MCF 10A (cell line): Measurements from ENCODE around the gene MICAL3. TPM values are rescaled to one million over a fixed set of nuclear protein-coding genes. Genes with fewer than 3 reads are reported as not detected.

Source experiments
- BruUV-seq: library from RNA; stranded (reverse); fragments of 400-500 nt; replicated peaks from 2 replicates; lab custom pipeline; 2021; lab: Mats Ljungman, UMichigan
- CTCF ChIA-PET: fragments of 300-600 bp; sonication (Branson Sonifier 250); formaldehyde crosslinking; extraction: SDS; loops from one replicate; lab custom pipeline; 2021; ENCODE audit warnings: antibody characterized with exemption, inconsistent platforms; lab: Yijun Ruan, JAX
- POLR2A ChIA-PET: fragments of 300-600, 350-650 bp; sonication (Branson Sonifier 250); formaldehyde crosslinking; extraction: SDS; loops from one replicate; lab custom pipeline; 2020; ENCODE audit warnings: antibody characterized with exemption, inconsistent platforms; lab: Yijun Ruan, JAX
- DNase-seq: peaks from one replicate; pipeline ENCODE4 v3.0.0-alpha.2; 2018; ENCODE audit not compliant: unreplicated experiment
- H3K27ac Mint-ChIP-seq: one replicate; pipeline ENCODE4 v1.8.0; 2022; ENCODE audit warnings: mild to moderate bottlenecking, low read depth, mixed read lengths; ENCODE audit not compliant: unreplicated experiment
- H3K27me3 Mint-ChIP-seq: one replicate; pipeline ENCODE4 v1.8.0; 2022; ENCODE audit warnings: mixed read lengths; ENCODE audit not compliant: insufficient read depth, unreplicated experiment
- H3K36me3 Mint-ChIP-seq: one replicate; pipeline ENCODE4 v1.8.0; 2022; ENCODE audit warnings: mild to moderate bottlenecking, moderate library complexity, mixed read lengths; ENCODE audit not compliant: insufficient read depth, unreplicated experiment
- H3K4me1 Mint-ChIP-seq: one replicate; pipeline ENCODE4 v1.8.0; 2022; ENCODE audit warnings: mixed read lengths; ENCODE audit not compliant: insufficient read depth, unreplicated experiment
- H3K4me3 Mint-ChIP-seq: one replicate; pipeline ENCODE4 v1.8.0; 2022; ENCODE audit warnings: mild to moderate bottlenecking, moderate library complexity, mixed read lengths; ENCODE audit not compliant: unreplicated experiment
- H3K9me3 Mint-ChIP-seq: one replicate; pipeline ENCODE4 v1.8.0; 2022; ENCODE audit warnings: mixed read lengths; ENCODE audit not compliant: unreplicated experiment
- CTCF ChIP-seq: fragments of 200-600 bp; IDR thresholded peaks from one replicate; pipeline ENCODE4 v1.8.0; 2022; ENCODE audit warnings: antibody characterized with exemption, mild to moderate bottlenecking; ENCODE audit not compliant: unreplicated experiment
- intact Hi-C: fragments of 100-400 bp; cut with micrococcal nuclease; formaldehyde crosslinking; loops from 2 replicates; pipeline ENCODE4 v1.14.1; 2022
- total RNA-seq: library from RNA; stranded (reverse); gene quantifications from 2 replicates; pipeline ENCODE4 v1.2.3, GENCODE V29; 2022

Gene MICAL3
- total RNA-seq, 1 experiment from 2014 or later, result 54.1 TPM

- H3K4me1 Mint-ChIP-seq, result no peaks in the 10 kb centered on the region
- no peak for DNase-seq
- no peak for TF ChIP-seq CTCF
- H3K27ac Mint-ChIP-seq, result no peak overlapping the region
- no peaks in the 10 kb centered on the region for H3K9me3 Mint-ChIP-seq
- no peak overlapping the region for H3K4me3 Mint-ChIP-seq
- H3K36me3 Mint-ChIP-seq, result peaks cover 23% of the 10 kb centered on the region
- H3K27me3 Mint-ChIP-seq, result no peaks in the 10 kb centered on the region
- intact Hi-C loops, result no loop called here
- CTCF ChIA-PET, result interaction anchor here (1.0 kb wide), 1 partner anchor 238 kb away, joined by 4 read pairs; no protein-coding TSS in a partner anchor
- BruUV-seq, result no TSS peak
- POLR2A ChIA-PET, result no interaction called here
These were observed 186.0 kb downstream of the MICAL3 start for GRCh38 chr22:17838180-17838865.

DNA sequence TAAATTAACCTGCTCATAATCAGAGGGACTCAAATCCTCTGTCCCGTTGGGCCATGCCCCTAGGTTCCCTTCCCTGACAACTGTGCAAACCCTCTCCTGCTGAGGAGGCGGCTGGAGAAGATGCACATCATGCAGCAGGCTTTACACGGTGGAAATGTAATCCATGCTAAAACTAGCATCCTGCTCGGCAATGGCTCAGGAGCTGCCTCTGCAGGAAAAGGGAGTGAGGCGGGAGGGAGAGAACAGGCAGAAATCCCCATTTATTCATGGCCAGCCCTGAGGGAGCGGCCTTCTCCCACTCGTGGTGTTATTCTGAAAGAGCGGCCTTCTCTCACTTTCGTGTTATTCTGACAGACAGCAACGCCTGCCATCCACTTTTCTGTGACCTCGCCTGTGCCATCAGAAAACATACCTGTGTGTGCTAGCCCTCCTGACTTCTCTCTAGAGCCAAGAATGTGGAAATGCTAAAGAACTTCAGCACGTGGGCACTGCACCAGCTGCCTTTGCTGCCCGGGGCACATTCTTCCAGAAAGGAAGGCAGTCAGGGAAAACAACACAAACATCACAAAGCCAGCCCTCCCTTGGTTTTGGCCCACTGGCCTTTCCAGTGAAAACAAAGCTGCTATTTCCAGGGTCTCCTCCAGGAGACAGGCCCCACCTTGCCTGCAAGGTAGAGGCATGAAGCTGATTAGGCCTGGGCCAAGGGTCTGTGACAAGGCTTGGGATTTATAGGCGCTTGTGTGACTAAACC lies 187.2 kb downstream of the MICAL3 start:
- intact Hi-C loops, result no loop called here
- Mint-ChIP-seq H3K27me3 (no peaks in the 10 kb centered on the region), H3K36me3 (peaks cover 24% of the 10 kb centered on the region), H3K27ac (no peak overlapping the region), H3K9me3 (no peaks in the 10 kb centered on the region), H3K4me1 (no peaks in the 10 kb centered on the region), H3K4me3 (no peak overlapping the region)
- CTCF ChIA-PET, result interaction anchor here (1.0 kb wide), 1 partner anchor 239 kb away, joined by 4 read pairs; no protein-coding TSS in a partner anchor
- no peak for DNase-seq
- no TSS peak for BruUV-seq
- TF ChIP-seq CTCF, result no peak
- POLR2A ChIA-PET, result no interaction called here

- no peaks in the 10 kb centered on the region for H3K4me1 Mint-ChIP-seq
- H3K27ac Mint-ChIP-seq, result no peak overlapping the region
- ChIA-PET POLR2A (interaction anchor here (1.0 kb wide), 1 partner anchor 244 kb away, joined by 3 read pairs; no protein-coding TSS in a partner anchor), CTCF (interaction anchor here (0.9 to 1.1 kb wide), 2 partner anchors 18 to 241 kb away, joined by 3 to 6 read pairs; no protein-coding TSS in a partner anchor)
- no peak for DNase-seq
- no peak overlapping the region for H3K4me3 Mint-ChIP-seq
- intact Hi-C loops, result no loop called here
- BruUV-seq, result no TSS peak
- peaks cover 30% of the 10 kb centered on the region for H3K36me3 Mint-ChIP-seq
- no peaks in the 10 kb centered on the region for H3K9me3 Mint-ChIP-seq
- H3K27me3 Mint-ChIP-seq, result no peaks in the 10 kb centered on the region
- TF ChIP-seq CTCF, result no peak
These were observed 189.1 kb downstream of the MICAL3 start for GRCh38 chr22:17835256-17835655.

- peaks cover 30% of the 10 kb centered on the region for H3K36me3 Mint-ChIP-seq
- no peak overlapping the region for H3K4me3 Mint-ChIP-seq
- peak overlapping the region; percentile 27 for H3K27ac Mint-ChIP-seq
- TF ChIP-seq CTCF, result no peak
- CTCF ChIA-PET, result interaction anchor here (0.7 to 1.6 kb wide), 3 partner anchors 167 to 246 kb away, joined by 3 to 14 read pairs (median 5); no protein-coding TSS in a partner anchor
- no peak for DNase-seq
- intact Hi-C loops, result no loop called here
- H3K9me3 Mint-ChIP-seq, result no peaks in the 10 kb centered on the region
- H3K4me1 Mint-ChIP-seq, result no peaks in the 10 kb centered on the region
- no TSS peak for BruUV-seq
- POLR2A ChIA-PET, result interaction anchor here (5.9 kb wide), 1 partner anchor 243 kb away, joined by 45 read pairs; the partner anchor contains the start of gene PEX26
- no peaks in the 10 kb centered on the region for H3K27me3 Mint-ChIP-seq
These were observed 190.9 kb downstream of the MICAL3 start for GRCh38 chr22:17833489-17833888.
